Spleen (tissue), 7 donors: ENCODE results near the gene GDPD2.

Experiments used
- CTCF ChIP-seq, 11 experiments: fragments of 200-600 bp in 7 of 11; fragments of 450-650 bp in 4 of 11; sonication (generic) in 4 of 11; IDR thresholded peaks in 8 of 11; conservative IDR thresholded peaks in 3 of 11; 1 replicate in 7 of 11; 2 replicates in 4 of 11; pipeline versions ENCODE4 v1.4.0 to v1.8.0; 2016 to 2021; ENCODE audit warnings: antibody characterized with exemption in 11 of 11, inconsistent platforms in 4 of 11, mild to moderate bottlenecking in 1 of 11
- POLR2A ChIP-seq, 3 donors: fragments of 450-650 bp; IDR thresholded peaks; one replicate each; pipeline ENCODE4 v1.5.1; 2017; ENCODE audit warnings: antibody characterized with exemption in 3 of 3, mild to moderate bottlenecking in 1 of 3
- donor health status: DM: no; HTN: no; CAD: no; lungs with moderate emphysema.
- donor health status: DM: no; HTN: no; CAD: no.
- donor health status: DM: no; HTN: no; CAD: no.

GRCh38 chrX:70470850-70471289 lies 47.8 kb downstream of the GDPD2 start:
- TF ChIP-seq CTCF (IDR thresholded peaks at IDR 0.05 in 8 of 11, conservative IDR thresholded peaks at IDR 0.05 in 3 of 11) (no peak), POLR2A (IDR thresholded peaks at IDR 0.05) (no peak)
